GM12878 (cell line): ENCODE data around the gene PIK3R2. TPM values are rescaled to one million over a fixed set of nuclear protein-coding genes. Genes with fewer than 3 reads are reported as not detected.

ENCODE experiments used
- ATAC-seq: fragments of 200-7000 bp; cut with Tn5 transposase; 3 replicates; pipeline ENCODE4 v1.9.1; 2020; ENCODE audit warnings: mild to moderate bottlenecking, moderate library complexity
- BruUV-seq: library from RNA; stranded (reverse); fragments of 400-500 nt; replicated peaks from 2 replicates; lab custom pipeline; 2021; lab: Mats Ljungman, UMichigan
- CTCF ChIA-PET: fragments of 300-600 bp; sonication (Branson Sonifier 250); formaldehyde crosslinking; extraction: SDS; loops from one replicate; lab custom pipeline; 2021; ENCODE audit warnings: inconsistent platforms; lab: Yijun Ruan, JAX
- POLR2A ChIA-PET: fragments of 350-600 bp; formaldehyde crosslinking; extraction: SDS; loops from one replicate; lab custom pipeline; 2021; ENCODE audit warnings: inconsistent platforms; lab: Charles Lee
- RAD21 ChIA-PET: fragments of 300-600 bp; sonication (Branson Sonifier 250); formaldehyde crosslinking; loops from one replicate; lab custom pipeline; 2023; ENCODE audit warnings: antibody characterized with exemption; ENCODE audit not compliant: unreplicated experiment; lab: Charles Lee
- SMC1A ChIA-PET: fragments of 300-600 bp; sonication (Branson Sonifier 250); formaldehyde crosslinking; loops from one replicate; lab custom pipeline; 2023; ENCODE audit not compliant: unreplicated experiment, uncharacterized antibody; lab: Charles Lee
- DNase-seq: peaks from one replicate; pipeline ENCODE4 v3.0.0-alpha.2; 2011; ENCODE audit warnings: low read depth, low spot score
- FAIRE-seq: peaks from 3 replicates; lab custom pipeline; 2011; peaks lifted over from hg19 to GRCh38; lab: Jason Lieb, UNC
- H2AFZ ChIP-seq: 2 replicates; pipeline ENCODE4 v1.6.0; 2011; ENCODE audit warnings: low read depth, low read length, control low read depth; ENCODE audit not compliant: control insufficient read depth
- H3K27ac ChIP-seq: 2 replicates; pipeline ENCODE4 v1.5.1; 2011; ENCODE audit warnings: control low read depth; ENCODE audit not compliant: control insufficient read depth, insufficient read depth
- H3K27me3 ChIP-seq, 2 experiments: replicated peaks in 1 of 2; 2 replicates each; pipeline versions ENCODE4 v1.6.0 to v1.6.1; 2011; ENCODE audit warnings: low read length in 1 of 2; ENCODE audit not compliant: control insufficient read depth in 2 of 2, insufficient read depth in 2 of 2
- H3K36me3 ChIP-seq, 2 experiments: 2 replicates each; pipeline ENCODE4 v1.5.1; 2011; ENCODE audit warnings: low read length in 1 of 2; ENCODE audit not compliant: control insufficient read depth in 2 of 2, insufficient read depth in 2 of 2
- H3K4me1 ChIP-seq: 2 replicates; pipeline ENCODE4 v1.6.1; 2011; ENCODE audit warnings: mild to moderate bottlenecking, low read length, moderate library complexity, mixed read lengths; ENCODE audit not compliant: control insufficient read depth, insufficient read depth
- H3K4me2 ChIP-seq: 2 replicates; pipeline ENCODE4 v1.6.0; 2011; ENCODE audit warnings: control low read depth; ENCODE audit not compliant: control insufficient read depth, insufficient read depth
- H3K4me3 ChIP-seq: fragments of 200-600 bp; sonication (generic); 2 replicates; pipeline ENCODE4 v1.5.1; 2016
- H3K79me2 ChIP-seq: 2 replicates; pipeline ENCODE4 v1.6.0; 2011; ENCODE audit warnings: low read length; ENCODE audit not compliant: control insufficient read depth, insufficient read depth
- H3K9ac ChIP-seq: 2 replicates; pipeline ENCODE4 v1.8.0; 2011; ENCODE audit warnings: low read length, control low read depth, mixed read lengths; ENCODE audit not compliant: control insufficient read depth, insufficient read depth
- H3K9me3 ChIP-seq: replicated peaks from 3 replicates; pipeline ENCODE4 v1.5.1; 2011; ENCODE audit warnings: mild to moderate bottlenecking, low read length; ENCODE audit not compliant: control insufficient read depth, insufficient read depth
- H4K20me1 ChIP-seq: 2 replicates; pipeline ENCODE4 v1.6.0; 2011; ENCODE audit not compliant: control insufficient read depth, insufficient read depth
- BCLAF1 ChIP-seq: fragments of 450-650 bp; IDR thresholded peaks from 2 replicates; pipeline ENCODE4 v1.6.1; 2017; ENCODE audit warnings: antibody characterized with exemption, mild to moderate bottlenecking, moderate library complexity
- CBFB ChIP-seq: IDR thresholded peaks from 2 replicates; pipeline ENCODE4 v1.6.1; 2016; ENCODE audit warnings: antibody characterized with exemption, low read depth
- IKZF2 ChIP-seq, 2 experiments: fragments of 450-650 bp; IDR thresholded peaks; 2 replicates each; pipeline ENCODE4 v1.6.1; 2017; ENCODE audit warnings: mild to moderate bottlenecking in 2 of 2, moderate library complexity in 2 of 2
- SMAD1 ChIP-seq: fragments of 450-650 bp; IDR thresholded peaks from 2 replicates; pipeline ENCODE4 v1.6.1; 2018; ENCODE audit warnings: mild to moderate bottlenecking, low read depth; ENCODE audit not compliant: partially characterized antibody
- STAT3 ChIP-seq: IDR thresholded peaks from 2 replicates; pipeline ENCODE4 v1.6.1; 2011; ENCODE audit warnings: low read depth, low read length, improper control_type of control experiment
- USF1 ChIP-seq: IDR thresholded peaks from 2 replicates; pipeline ENCODE4 v1.6.1; 2011; ENCODE audit warnings: borderline replicate concordance, low read depth, mild to moderate bottlenecking, moderate library complexity, mixed read lengths, low read length; ENCODE audit not compliant: insufficient read depth; ENCODE audit errors: extremely low read length
- ZBTB4 ChIP-seq: fragments of 450-650 bp; formaldehyde crosslinking; IDR thresholded peaks from 2 replicates; pipeline ENCODE4 v1.4.0; 2022; ENCODE audit warnings: mild to moderate bottlenecking, moderate library complexity
- WGBS: methylation state at CpG from one replicate; pipeline ENCODE4 v1.1.6; 2016; ENCODE audit warnings: low lambda C conversion rate; ENCODE audit not compliant: insufficient replicate concordance, insufficient coverage; ENCODE audit errors: missing lambda C conversion rate; 5-methylcytosine and 5-hydroxymethylcytosine counted together
- in situ Hi-C: fragments of 300-500 bp; cut with MboI; formaldehyde crosslinking; loops from 9 replicates; pipeline ENCODE4 v1.14.3; 2018; ENCODE audit warnings: mixed read lengths
- intact Hi-C: fragments of 100-400 bp; cut with micrococcal nuclease; formaldehyde crosslinking; loops from one replicate; pipeline ENCODE4 v1.14.2; 2022; ENCODE audit not compliant: unreplicated experiment
- polyA plus RNA-seq, 11 experiments: library from polyadenylated mRNA; depleted of rRNA in 4 of 11; unstranded in 6 of 11; stranded (reverse) in 5 of 11; fragments of >200 nt; fragmentation: Nextera tagmentation in 4 of 11; fragmentation: Illumina TruSeq in 1 of 11; extraction: Ambion mirVana in 4 of 11; extraction: Trizol in 1 of 11; gene quantifications; 1 replicate in 1 of 11; 2 replicates in 10 of 11; pipeline versions ENCODE4 v1.2.1 to v1.2.3, GENCODE V29; 2011 to 2016; ENCODE audit warnings: inconsistent platforms in 2 of 11, missing spikeins in 2 of 11, low read depth in 1 of 11
- total RNA-seq, 4 experiments: library from RNA; depleted of rRNA in 3 of 4; stranded (reverse); fragments of >200 nt in 3 of 4; fragmentation: Illumina TruSeq in 1 of 4; extraction: Trizol in 1 of 4; gene quantifications; 2 replicates each; pipeline versions ENCODE4 v1.2.1 to v1.2.3, GENCODE V29; 2013 to 2021

The PIK3R2 gene
- total and polyA plus RNA-seq, 10 of the 15 experiments (the other 5 are each of a cell fraction or from before 2014, with no cell fraction given): 0.26 to 22.6 (median 2.5) TPM

GRCh38 chr19:18147396-18147795 lies 5.6 kb upstream of the PIK3R2 start:
- Histone ChIP-seq H3K4me1 (peaks cover 7% of the 10 kb centered on the region), H3K4me3 (no peak overlapping the region), H4K20me1 (no peaks in the 10 kb centered on the region), H3K4me2 (no peak overlapping the region), H3K36me3 (peaks cover 19 to 29% of the 10 kb centered on the region in 2 experiments), H2AFZ (no peak overlapping the region), H3K9me3 (no peaks in the 10 kb centered on the region), H3K27me3 (no peaks in the 10 kb centered on the region), H3K27ac (no peak overlapping the region), H3K79me2 (no peaks in the 10 kb centered on the region)
- ChIA-PET POLR2A (no interaction called here), SMC1A (no interaction called here), RAD21 (no interaction called here)
- FAIRE-seq (no peak), DNase-seq (no peak), ATAC-seq (no peak)
- intact Hi-C loops: no loop called here
- no TSS peak for BruUV-seq
- WGBS: 87% methylated on average over 10 of the region's 13 CpGs
- in situ Hi-C loops: no loop called here
- no peak for TF ChIP-seq CBFB
- no peak for TF ChIP-seq STAT3
- TF ChIP-seq, all 136 proteins: peak for 0
- H3K9ac ChIP-seq: no peak overlapping the region
- CTCF ChIA-PET: no interaction called here

DNA sequence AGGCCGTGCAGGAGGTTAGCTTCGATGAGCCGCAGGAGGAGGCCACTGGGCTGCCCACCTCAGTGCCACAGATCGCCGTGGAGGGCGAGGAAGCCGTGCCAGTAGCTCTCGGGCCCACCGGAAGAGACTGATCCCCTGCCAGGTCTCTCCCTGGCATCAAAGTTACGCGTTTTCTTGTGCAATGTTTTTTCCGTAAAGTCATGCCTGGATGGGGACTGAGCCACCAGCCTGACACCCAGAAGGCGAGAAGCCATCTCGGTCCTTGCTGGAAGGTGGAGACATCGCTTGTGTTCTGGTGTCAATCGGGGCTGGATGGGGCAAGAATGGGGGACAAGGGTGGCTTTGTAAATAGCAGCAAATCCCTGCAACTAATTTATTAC lies 3.4 kb upstream of the PIK3R2 start:
- H3K4me3 ChIP-seq: no peak overlapping the region
- 92% methylated on average over 16 of the region's 16 CpGs for WGBS
- FAIRE-seq: no peak
- TF ChIP-seq SMAD1 (no peak), USF1 (no peak), IKZF2 (IDR thresholded peaks at IDR 0.05) (no peak), ZBTB4 (CRISPR knock-in tag) (no peak), BCLAF1 (no peak)

More for the DNA sequence above, 3.4 kb upstream of the PIK3R2 start:
- Histone ChIP-seq H3K79me2 (peaks cover 11% of the 10 kb centered on the region), H3K36me3 (peaks cover 13 to 14% of the 10 kb centered on the region in 2 experiments; a peak in 3 of 4 replicates), H3K27me3 (no peaks in the 10 kb centered on the region), H2AFZ (no peak overlapping the region), H3K27ac (no peak overlapping the region), H3K9me3 (no peaks in the 10 kb centered on the region), H4K20me1 (no peaks in the 10 kb centered on the region), H3K9ac (no peak overlapping the region), H3K4me1 (peaks cover 15% of the 10 kb centered on the region), H3K4me2 (no peak overlapping the region)
- DNase-seq: no peak
- CTCF ChIA-PET: interaction anchor here (1.1 kb wide), 1 partner anchor 36 kb away, joined by 3 read pairs; no protein-coding TSS in a partner anchor
- no peak for ATAC-seq
- in situ Hi-C loops (no loop called here), intact Hi-C loops (no loop called here)
- SMC1A ChIA-PET: no interaction called here
- POLR2A ChIA-PET: interaction anchor here (0.6 to 1.2 kb wide), 2 partner anchors 12 to 31 kb away, joined by 4 read pairs; no protein-coding TSS in a partner anchor
- BruUV-seq: no TSS peak
- RAD21 ChIA-PET: no interaction called here
